GM12878 (cell line): Measurements from ENCODE around the gene SNRNP27. TPM values are rescaled to one million over a fixed set of nuclear protein-coding genes. Genes with fewer than 3 reads are reported as not detected.

Source experiments
- ASH2L ChIP-seq: fragments of 300-600, 200-600 bp; sonication (generic); IDR thresholded peaks from 2 replicates; pipeline ENCODE4 v1.6.1; 2017; ENCODE audit warnings: low read depth, mild to moderate bottlenecking, borderline replicate concordance
- ATF3 ChIP-seq: IDR thresholded peaks from 2 replicates; pipeline ENCODE4 v1.6.1; 2011; ENCODE audit warnings: low read depth, mild to moderate bottlenecking, low read length, moderate library complexity, borderline replicate concordance; ENCODE audit errors: extremely low read depth
- BACH1 ChIP-seq: fragments of 450-650 bp; IDR thresholded peaks from 2 replicates; pipeline ENCODE4 v1.6.1; 2017; ENCODE audit warnings: mild to moderate bottlenecking, borderline replicate concordance
- BHLHE40 ChIP-seq, 2 experiments: fragments of 450-650 bp in 1 of 2; IDR thresholded peaks; 2 replicates each; pipeline ENCODE4 v1.6.1; 2011 to 2017; ENCODE audit warnings: low read depth in 2 of 2, borderline replicate concordance in 1 of 2, improper control_type of control experiment in 1 of 2, low read length in 1 of 2, mild to moderate bottlenecking in 1 of 2
- CBFB ChIP-seq: IDR thresholded peaks from 2 replicates; pipeline ENCODE4 v1.6.1; 2016; ENCODE audit warnings: antibody characterized with exemption, low read depth
- CBX3 ChIP-seq: fragments of 200-600 bp; sonication (generic); IDR thresholded peaks from 2 replicates; pipeline ENCODE4 v1.6.1; 2016; ENCODE audit warnings: low read depth, borderline replicate concordance
- CREB1 ChIP-seq: IDR thresholded peaks from 2 replicates; pipeline ENCODE4 v1.6.1; 2012; ENCODE audit warnings: low read depth, mild to moderate bottlenecking, inconsistent platforms
- HCFC1 ChIP-seq: fragments of 150-350 bp; IDR thresholded peaks from 2 replicates; pipeline ENCODE4 v1.6.1; 2014; ENCODE audit warnings: low read length
- HDAC6 ChIP-seq: fragments of 200-600 bp; sonication (generic); IDR thresholded peaks from one replicate; pipeline ENCODE4 v1.8.0; 2017; ENCODE audit warnings: antibody characterized with exemption; ENCODE audit not compliant: unreplicated experiment
- JUND ChIP-seq: IDR thresholded peaks from 2 replicates; pipeline ENCODE4 v1.6.1; 2012; ENCODE audit warnings: low read depth, mild to moderate bottlenecking, low read length, improper control_type of control experiment, moderate library complexity
- MAX ChIP-seq: IDR thresholded peaks from 2 replicates; pipeline ENCODE4 v1.6.1; 2012; ENCODE audit warnings: low read depth, low read length, improper control_type of control experiment
- NR2C1 ChIP-seq: fragments of 450-650 bp; IDR thresholded peaks from 2 replicates; pipeline ENCODE4 v1.6.1; 2017; ENCODE audit warnings: antibody characterized with exemption, mild to moderate bottlenecking, moderate library complexity
- RAD51 ChIP-seq: fragments of 450-650 bp; IDR thresholded peaks from 2 replicates; pipeline ENCODE4 v1.6.1; 2016; ENCODE audit warnings: moderate library complexity, mild to moderate bottlenecking, inconsistent platforms
- RELA ChIP-seq: fragments of 450-650 bp; IDR thresholded peaks from 2 replicates; pipeline ENCODE4 v1.8.0; 2014; ENCODE audit warnings: borderline replicate concordance; ENCODE audit not compliant: partially characterized antibody
- TCF3 ChIP-seq: IDR thresholded peaks from 2 replicates; pipeline ENCODE4 v1.6.1; 2012; ENCODE audit warnings: low read depth, mild to moderate bottlenecking, low read length, borderline replicate concordance; ENCODE audit not compliant: insufficient read depth
- TCF7 ChIP-seq: IDR thresholded peaks from 2 replicates; pipeline ENCODE4 v1.6.1; 2014; ENCODE audit warnings: antibody characterized with exemption, borderline replicate concordance
- ZBTB33 ChIP-seq: fragments of 450-650 bp; IDR thresholded peaks from 2 replicates; pipeline ENCODE4 v1.6.1; 2017; ENCODE audit warnings: mild to moderate bottlenecking
- ZNF207 ChIP-seq: fragments of 450-650 bp; IDR thresholded peaks from 2 replicates; pipeline ENCODE4 v1.6.1; 2014; ENCODE audit warnings: antibody characterized with exemption, mild to moderate bottlenecking, borderline replicate concordance
- ZNF384 ChIP-seq: IDR thresholded peaks from 2 replicates; pipeline ENCODE4 v1.6.1; 2012; ENCODE audit warnings: low read depth, mild to moderate bottlenecking, low read length, improper control_type of control experiment, borderline replicate concordance
- ZSCAN29 ChIP-seq: fragments of 450-650 bp; IDR thresholded peaks from 2 replicates; pipeline ENCODE4 v1.6.1; 2017; ENCODE audit warnings: mild to moderate bottlenecking, moderate library complexity
- polyA plus RNA-seq, 11 experiments: library from polyadenylated mRNA; depleted of rRNA in 4 of 11; unstranded in 6 of 11; stranded (reverse) in 5 of 11; fragments of >200 nt; fragmentation: Nextera tagmentation in 4 of 11; fragmentation: Illumina TruSeq in 1 of 11; extraction: Ambion mirVana in 4 of 11; extraction: Trizol in 1 of 11; gene quantifications; 1 replicate in 1 of 11; 2 replicates in 10 of 11; pipeline versions ENCODE4 v1.2.1 to v1.2.3, GENCODE V29; 2011 to 2016; ENCODE audit warnings: inconsistent platforms in 2 of 11, missing spikeins in 2 of 11, low read depth in 1 of 11
- total RNA-seq, 4 experiments: library from RNA; depleted of rRNA in 3 of 4; stranded (reverse); fragments of >200 nt in 3 of 4; fragmentation: Illumina TruSeq in 1 of 4; extraction: Trizol in 1 of 4; gene quantifications; 2 replicates each; pipeline versions ENCODE4 v1.2.1 to v1.2.3, GENCODE V29; 2013 to 2021
- TF ChIP-seq, protein P1 (sequence below): fragments of 150-350 bp; IDR thresholded peaks from 2 replicates; pipeline ENCODE4 v1.6.1; 2014; ENCODE audit warnings: mild to moderate bottlenecking, low read depth, low read length
- TF ChIP-seq, protein P2 (sequence below): fragments of 450-650 bp; IDR thresholded peaks from 2 replicates; pipeline ENCODE4 v1.6.1; 2017; ENCODE audit warnings: mild to moderate bottlenecking, moderate library complexity

SNRNP27 gene
- total and polyA plus RNA-seq, 10 of the 15 experiments (the other 5 are each of a cell fraction or from before 2014, with no cell fraction given), result 30.6 to 89.5 (median 49.2) TPM

GRCh38 chr2:69914164-69914949, 20.6 kb downstream of the SNRNP27 start (continued):
- TF ChIP-seq NR2C1 (no peak), ZNF207 (peak; percentile 93), ATF3 (no peak), ZSCAN29 (no peak), BHLHE40 (IDR thresholded peaks at IDR 0.05; ENCODE audit: borderline replicate concordance in 1 of 2, low read depth in 2 of 2, low read length in 1 of 2) (peak in 1 of 2 experiments; percentile 44; a peak in 1 of 4 replicates), JUND (peak; percentile 59; the same call in 1 of the 2 replicates), CBFB (no peak; the same call in 1 of the 2 replicates), ZNF384 (no peak), ASH2L (no peak), HCFC1 (0 out of 2 replicates have a peak, but pooled peaks have one; percentile 2), ZBTB33 (no peak), MAX (no peak; the same call in 1 of the 2 replicates), CREB1 (peak; percentile 92), BACH1 (peak; percentile 81; the same call in 1 of the 2 replicates), HDAC6 (no peak), TCF7 (no peak), RAD51 (peak; percentile 72), RELA (no peak), TCF3 (0 out of 2 replicates have a peak, but pooled peaks have one; percentile 38), CBX3 (no peak)
- TF ChIP-seq, protein P1, sequence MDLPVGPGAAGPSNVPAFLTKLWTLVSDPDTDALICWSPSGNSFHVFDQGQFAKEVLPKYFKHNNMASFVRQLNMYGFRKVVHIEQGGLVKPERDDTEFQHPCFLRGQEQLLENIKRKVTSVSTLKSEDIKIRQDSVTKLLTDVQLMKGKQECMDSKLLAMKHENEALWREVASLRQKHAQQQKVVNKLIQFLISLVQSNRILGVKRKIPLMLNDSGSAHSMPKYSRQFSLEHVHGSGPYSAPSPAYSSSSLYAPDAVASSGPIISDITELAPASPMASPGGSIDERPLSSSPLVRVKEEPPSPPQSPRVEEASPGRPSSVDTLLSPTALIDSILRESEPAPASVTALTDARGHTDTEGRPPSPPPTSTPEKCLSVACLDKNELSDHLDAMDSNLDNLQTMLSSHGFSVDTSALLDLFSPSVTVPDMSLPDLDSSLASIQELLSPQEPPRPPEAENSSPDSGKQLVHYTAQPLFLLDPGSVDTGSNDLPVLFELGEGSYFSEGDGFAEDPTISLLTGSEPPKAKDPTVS, result no peak
- TF ChIP-seq, protein P2, sequence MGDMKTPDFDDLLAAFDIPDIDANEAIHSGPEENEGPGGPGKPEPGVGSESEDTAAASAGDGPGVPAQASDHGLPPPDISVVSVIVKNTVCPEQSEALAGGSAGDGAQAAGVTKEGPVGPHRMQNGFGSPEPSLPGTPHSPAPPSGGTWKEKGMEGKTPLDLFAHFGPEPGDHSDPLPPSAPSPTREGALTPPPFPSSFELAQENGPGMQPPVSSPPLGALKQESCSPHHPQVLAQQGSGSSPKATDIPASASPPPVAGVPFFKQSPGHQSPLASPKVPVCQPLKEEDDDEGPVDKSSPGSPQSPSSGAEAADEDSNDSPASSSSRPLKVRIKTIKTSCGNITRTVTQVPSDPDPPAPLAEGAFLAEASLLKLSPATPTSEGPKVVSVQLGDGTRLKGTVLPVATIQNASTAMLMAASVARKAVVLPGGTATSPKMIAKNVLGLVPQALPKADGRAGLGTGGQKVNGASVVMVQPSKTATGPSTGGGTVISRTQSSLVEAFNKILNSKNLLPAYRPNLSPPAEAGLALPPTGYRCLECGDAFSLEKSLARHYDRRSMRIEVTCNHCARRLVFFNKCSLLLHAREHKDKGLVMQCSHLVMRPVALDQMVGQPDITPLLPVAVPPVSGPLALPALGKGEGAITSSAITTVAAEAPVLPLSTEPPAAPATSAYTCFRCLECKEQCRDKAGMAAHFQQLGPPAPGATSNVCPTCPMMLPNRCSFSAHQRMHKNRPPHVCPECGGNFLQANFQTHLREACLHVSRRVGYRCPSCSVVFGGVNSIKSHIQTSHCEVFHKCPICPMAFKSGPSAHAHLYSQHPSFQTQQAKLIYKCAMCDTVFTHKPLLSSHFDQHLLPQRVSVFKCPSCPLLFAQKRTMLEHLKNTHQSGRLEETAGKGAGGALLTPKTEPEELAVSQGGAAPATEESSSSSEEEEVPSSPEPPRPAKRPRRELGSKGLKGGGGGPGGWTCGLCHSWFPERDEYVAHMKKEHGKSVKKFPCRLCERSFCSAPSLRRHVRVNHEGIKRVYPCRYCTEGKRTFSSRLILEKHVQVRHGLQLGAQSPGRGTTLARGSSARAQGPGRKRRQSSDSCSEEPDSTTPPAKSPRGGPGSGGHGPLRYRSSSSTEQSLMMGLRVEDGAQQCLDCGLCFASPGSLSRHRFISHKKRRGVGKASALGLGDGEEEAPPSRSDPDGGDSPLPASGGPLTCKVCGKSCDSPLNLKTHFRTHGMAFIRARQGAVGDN, result peak; percentile 83
